ENCODE results near the gene KLRK1. TPM values are rescaled to one million over a fixed set of nuclear protein-coding genes. Genes with fewer than 3 reads are reported as not detected.

Gene KLRK1
- total RNA-seq, 1 experiment from 2014 or later = 2.3 TPM

DNA sequence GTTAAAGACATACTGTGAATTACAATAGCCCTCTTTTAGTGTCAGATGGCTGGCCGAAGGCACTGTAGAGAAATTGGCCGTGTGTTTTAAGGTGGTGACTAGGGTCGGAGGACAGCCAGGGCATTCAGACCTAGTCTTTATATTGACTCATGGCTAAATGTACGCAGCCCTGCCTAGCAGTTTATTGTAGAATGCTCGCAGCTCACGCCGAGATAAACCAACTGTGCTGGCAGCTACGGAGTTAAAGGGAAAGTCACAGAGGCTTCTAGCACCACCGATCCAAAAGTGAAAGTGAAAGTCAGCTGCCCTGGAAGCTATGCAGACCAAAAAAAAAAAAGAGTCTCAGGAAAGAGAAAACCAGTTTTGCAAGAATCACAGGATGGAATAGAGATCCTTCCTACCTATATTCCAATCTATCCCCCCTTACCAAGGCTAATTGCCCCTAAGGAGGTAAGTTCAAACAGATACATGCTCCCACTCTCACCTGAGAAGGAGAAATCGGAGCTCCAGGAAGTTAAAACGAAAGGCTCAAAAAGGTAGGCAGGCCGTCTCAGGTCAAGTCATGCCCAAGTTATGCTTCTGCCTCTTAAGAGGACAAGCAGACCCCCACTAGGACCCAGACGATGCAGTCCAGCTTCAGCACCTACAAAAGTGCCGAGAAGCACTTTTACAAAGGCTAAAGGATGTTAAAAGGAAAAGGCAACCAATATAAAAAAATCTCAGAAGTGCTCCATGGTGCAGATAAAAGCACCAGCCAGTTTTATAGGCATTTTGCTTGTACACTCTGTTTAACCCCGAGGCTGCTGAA, 24.8 kb downstream of the KLRK1 start:
- H2AFZ ChIP-seq (ENCODE audit: low read depth, low read length, poor library complexity, severe bottlenecking) = peak overlapping the region; percentile 67
- RAD21 ChIA-PET (ENCODE audit: low non-redundant PET in 1 of 2, low total read pairs in 2 of 2, uncharacterized antibody in 2 of 2, unreplicated experiment in 2 of 2) = interaction anchor here (0.6 kb wide), 2 partner anchors 22 kb away, joined by 4 to 5 read pairs; no protein-coding TSS in a partner anchor
- H3K4me2 ChIP-seq (ENCODE audit: low read length) = peak overlapping the region; percentile 90
- POLR2A ChIA-PET = interaction anchor here (0.6 to 1.5 kb wide), 5 partner anchors 9 to 183 kb away, joined by 3 to 4 read pairs (median 3); no protein-coding TSS in a partner anchor
- peak overlapping the region; percentile 71 to 74 for H3K4me3 ChIP-seq (replicated peaks in 1 of 2; ENCODE audit: low read depth in 1 of 2, low read length in 2 of 2)
- H3K27me3 ChIP-seq (ENCODE audit: insufficient read depth, low read length) = no peaks in the 10 kb centered on the region
- H3K9me2 ChIP-seq (ENCODE audit: insufficient read depth) = no peaks in the 10 kb centered on the region
- H3K4me1 ChIP-seq (ENCODE audit: control insufficient read depth in 1 of 2, insufficient read depth in 2 of 2, low read length in 2 of 2) = peaks cover 37 to 52% of the 10 kb centered on the region in 2 experiments; a peak in 3 of 4 replicates
- peak; percentile 56 for ATAC-seq
- H3K27ac ChIP-seq (ENCODE audit: low read depth, low read length) = peak overlapping the region; percentile 89
- no peaks in the 10 kb centered on the region for H4K20me1 ChIP-seq (ENCODE audit: insufficient read depth)
- intact Hi-C loops (cut with micrococcal nuclease) = no loop called here
- H3K36me3 ChIP-seq (ENCODE audit: control insufficient read depth in 1 of 2, insufficient read depth in 2 of 2, low read length in 2 of 2) = no peaks in the 10 kb centered on the region
- CTCF ChIA-PET = interaction anchor here (2.5 to 3.1 kb wide), 3 partner anchors 34 to 385 kb away, joined by 11 to 29 read pairs (median 15); no protein-coding TSS in a partner anchor
- peaks cover 0 to 7% of the 10 kb centered on the region in 2 experiments; a peak in 2 of 4 replicates for H3K9me3 ChIP-seq (ENCODE audit: control insufficient read depth in 1 of 2, insufficient read depth in 1 of 2, low read depth in 1 of 2, low read length in 2 of 2)
- H3K79me2 ChIP-seq (ENCODE audit: insufficient read depth, low read length) = no peaks in the 10 kb centered on the region
- BruUV-seq (replicated peaks) = TSS peak; percentile 66
- H3K9ac ChIP-seq (ENCODE audit: low read length) = peak overlapping the region; percentile 65
- DNase-seq (ENCODE audit: low read depth, low spot score) = peak; percentile 71
- no peak for TF ChIP-seq ELF1 (IDR thresholded peaks at IDR 0.05; ENCODE audit: borderline replicate concordance, low read depth)
- no peak for TF ChIP-seq YY1 (IDR thresholded peaks at IDR 0.05; ENCODE audit: extremely low read depth, insufficient replicate concordance, low read depth, low read length)
- TF ChIP-seq RAD21 (IDR thresholded peaks at IDR 0.05; ENCODE audit: low read depth) = no peak
- TF ChIP-seq SP1 (IDR thresholded peaks at IDR 0.05; ENCODE audit: low read depth) = peak; percentile 36
- peak; percentile 81 for TF ChIP-seq TCF7L2 (IDR thresholded peaks at IDR 0.05; ENCODE audit: borderline replicate concordance, extremely low read depth, insufficient read depth, insufficient read length)
- no peak for TF ChIP-seq ZNF274 (IDR thresholded peaks at IDR 0.05; ENCODE audit: low read depth, low read length)
- peak; percentile 45; the same call in 1 of the 2 replicates for TF ChIP-seq JUND (IDR thresholded peaks at IDR 0.05)
- TF ChIP-seq CEBPB (IDR thresholded peaks at IDR 0.05; ENCODE audit: low read depth) = peak; percentile 53; the same call in 1 of the 2 replicates
- TF ChIP-seq, protein P1, sequence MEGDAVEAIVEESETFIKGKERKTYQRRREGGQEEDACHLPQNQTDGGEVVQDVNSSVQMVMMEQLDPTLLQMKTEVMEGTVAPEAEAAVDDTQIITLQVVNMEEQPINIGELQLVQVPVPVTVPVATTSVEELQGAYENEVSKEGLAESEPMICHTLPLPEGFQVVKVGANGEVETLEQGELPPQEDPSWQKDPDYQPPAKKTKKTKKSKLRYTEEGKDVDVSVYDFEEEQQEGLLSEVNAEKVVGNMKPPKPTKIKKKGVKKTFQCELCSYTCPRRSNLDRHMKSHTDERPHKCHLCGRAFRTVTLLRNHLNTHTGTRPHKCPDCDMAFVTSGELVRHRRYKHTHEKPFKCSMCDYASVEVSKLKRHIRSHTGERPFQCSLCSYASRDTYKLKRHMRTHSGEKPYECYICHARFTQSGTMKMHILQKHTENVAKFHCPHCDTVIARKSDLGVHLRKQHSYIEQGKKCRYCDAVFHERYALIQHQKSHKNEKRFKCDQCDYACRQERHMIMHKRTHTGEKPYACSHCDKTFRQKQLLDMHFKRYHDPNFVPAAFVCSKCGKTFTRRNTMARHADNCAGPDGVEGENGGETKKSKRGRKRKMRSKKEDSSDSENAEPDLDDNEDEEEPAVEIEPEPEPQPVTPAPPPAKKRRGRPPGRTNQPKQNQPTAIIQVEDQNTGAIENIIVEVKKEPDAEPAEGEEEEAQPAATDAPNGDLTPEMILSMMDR (IDR thresholded peaks at IDR 0.05 in 2 of 3, conservative IDR thresholded peaks at IDR 0.05 in 1 of 3; ENCODE audit: borderline replicate concordance in 1 of 3, insufficient read depth in 1 of 3, low read depth in 2 of 3, low read length in 2 of 3) = no peak
- TF ChIP-seq POLR2A (IDR thresholded peaks at IDR 0.05; ENCODE audit: borderline replicate concordance, extremely low read depth, insufficient read depth, insufficient read length) = no peak
- TF ChIP-seq EZH2phosphoT487 (IDR thresholded peaks at IDR 0.05; ENCODE audit: borderline replicate concordance) = no peak
- TF ChIP-seq POLR2AphosphoS5 (IDR thresholded peaks at IDR 0.05; ENCODE audit: low read depth, low read length) = peak; percentile 58; the same call in 1 of the 2 replicates
- TF ChIP-seq, protein P2, sequence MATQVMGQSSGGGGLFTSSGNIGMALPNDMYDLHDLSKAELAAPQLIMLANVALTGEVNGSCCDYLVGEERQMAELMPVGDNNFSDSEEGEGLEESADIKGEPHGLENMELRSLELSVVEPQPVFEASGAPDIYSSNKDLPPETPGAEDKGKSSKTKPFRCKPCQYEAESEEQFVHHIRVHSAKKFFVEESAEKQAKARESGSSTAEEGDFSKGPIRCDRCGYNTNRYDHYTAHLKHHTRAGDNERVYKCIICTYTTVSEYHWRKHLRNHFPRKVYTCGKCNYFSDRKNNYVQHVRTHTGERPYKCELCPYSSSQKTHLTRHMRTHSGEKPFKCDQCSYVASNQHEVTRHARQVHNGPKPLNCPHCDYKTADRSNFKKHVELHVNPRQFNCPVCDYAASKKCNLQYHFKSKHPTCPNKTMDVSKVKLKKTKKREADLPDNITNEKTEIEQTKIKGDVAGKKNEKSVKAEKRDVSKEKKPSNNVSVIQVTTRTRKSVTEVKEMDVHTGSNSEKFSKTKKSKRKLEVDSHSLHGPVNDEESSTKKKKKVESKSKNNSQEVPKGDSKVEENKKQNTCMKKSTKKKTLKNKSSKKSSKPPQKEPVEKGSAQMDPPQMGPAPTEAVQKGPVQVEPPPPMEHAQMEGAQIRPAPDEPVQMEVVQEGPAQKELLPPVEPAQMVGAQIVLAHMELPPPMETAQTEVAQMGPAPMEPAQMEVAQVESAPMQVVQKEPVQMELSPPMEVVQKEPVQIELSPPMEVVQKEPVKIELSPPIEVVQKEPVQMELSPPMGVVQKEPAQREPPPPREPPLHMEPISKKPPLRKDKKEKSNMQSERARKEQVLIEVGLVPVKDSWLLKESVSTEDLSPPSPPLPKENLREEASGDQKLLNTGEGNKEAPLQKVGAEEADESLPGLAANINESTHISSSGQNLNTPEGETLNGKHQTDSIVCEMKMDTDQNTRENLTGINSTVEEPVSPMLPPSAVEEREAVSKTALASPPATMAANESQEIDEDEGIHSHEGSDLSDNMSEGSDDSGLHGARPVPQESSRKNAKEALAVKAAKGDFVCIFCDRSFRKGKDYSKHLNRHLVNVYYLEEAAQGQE (IDR thresholded peaks at IDR 0.05; ENCODE audit: low read depth) = no peak
- peak; percentile 59; the same call in 1 of the 2 replicates for TF ChIP-seq CBX3 (IDR thresholded peaks at IDR 0.05; ENCODE audit: low read depth)
- no peak for TF ChIP-seq ZFX (IDR thresholded peaks at IDR 0.05)
- TF ChIP-seq SRF (IDR thresholded peaks at IDR 0.05; ENCODE audit: low read depth) = no peak
- TF ChIP-seq, protein P3, sequence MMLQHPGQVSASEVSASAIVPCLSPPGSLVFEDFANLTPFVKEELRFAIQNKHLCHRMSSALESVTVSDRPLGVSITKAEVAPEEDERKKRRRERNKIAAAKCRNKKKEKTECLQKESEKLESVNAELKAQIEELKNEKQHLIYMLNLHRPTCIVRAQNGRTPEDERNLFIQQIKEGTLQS (IDR thresholded peaks at IDR 0.05) = no peak
- no peak for TF ChIP-seq EZH2 (IDR thresholded peaks at IDR 0.05)
- no peak for TF ChIP-seq EGR1 (IDR thresholded peaks at IDR 0.05; ENCODE audit: low read depth)

Data from HCT116 (cell line).